ENCODE data around the gene POLR3A.

- TF ChIP-seq CTCF (optimal IDR thresholded peaks at IDR 0.05 in 1 of 3, IDR thresholded peaks at IDR 0.05 in 1 of 3, conservative IDR thresholded peaks at IDR 0.05 in 1 of 3; ENCODE audit: extremely low read depth in 1 of 3, insufficient read depth in 2 of 3, low read length in 3 of 3) (no peak), EZH2 (IDR thresholded peaks at IDR 0.05; ENCODE audit: low read length) (no peak)
These were observed 109.6 kb downstream of the POLR3A start for GRCh38 chr10:77919713-77920108.

All from keratinocyte (primary cell).